GM23338 (cell line): Measurements from ENCODE around the gene WDR26.

Source experiments
- CREB1 ChIP-seq: fragments of 250-450 bp; sonication (Bioruptor Pico); IDR thresholded peaks from 2 replicates; pipeline ENCODE4 v1.5.0; 2020; ENCODE audit warnings: low read depth, mild to moderate bottlenecking, moderate library complexity
- CTCF ChIP-seq, 2 experiments: fragments of 200-600 bp in 1 of 2; sonication (generic) in 1 of 2; conservative IDR thresholded peaks; 2 replicates each; pipeline versions ENCODE4 v1.5.1 to v1.6.1; 2016 to 2017; ENCODE audit warnings: antibody characterized with exemption in 2 of 2, low read depth in 2 of 2, mild to moderate bottlenecking in 2 of 2, moderate library complexity in 1 of 2
- EZH2 ChIP-seq: fragments of 200-600 bp; sonication (generic); IDR thresholded peaks from one replicate; pipeline ENCODE4 v1.8.0; 2017; ENCODE audit warnings: antibody characterized with exemption, mild to moderate bottlenecking, low read depth; ENCODE audit not compliant: unreplicated experiment
- EZH2phosphoT487 ChIP-seq: fragments of 200-600 bp; sonication (generic); IDR thresholded peaks from one replicate; pipeline ENCODE4 v1.8.1; 2018; ENCODE audit warnings: antibody characterized with exemption; ENCODE audit not compliant: unreplicated experiment
- JUNB ChIP-seq: IDR thresholded peaks from one replicate; pipeline ENCODE4 v1.6.1; 2016; ENCODE audit warnings: antibody characterized with exemption; ENCODE audit not compliant: unreplicated experiment
- NANOG ChIP-seq: IDR thresholded peaks from 2 replicates; pipeline ENCODE4 v1.6.1; 2016; ENCODE audit warnings: antibody characterized with exemption, borderline replicate concordance
- POLR2AphosphoS5 ChIP-seq: IDR thresholded peaks from 2 replicates; pipeline ENCODE4 v1.6.1; 2016; ENCODE audit warnings: antibody characterized with exemption, low read depth
- STAT1 ChIP-seq: IDR thresholded peaks from one replicate; pipeline ENCODE4 v1.6.1; 2016; ENCODE audit warnings: antibody characterized with exemption; ENCODE audit not compliant: unreplicated experiment
- ZNF114 ChIP-seq: fragments of 250-450 bp; sonication (Bioruptor Pico); IDR thresholded peaks from 2 replicates; pipeline ENCODE4 v1.5.0; 2020; ENCODE audit warnings: mild to moderate bottlenecking, moderate library complexity
- TF ChIP-seq, protein P1 (sequence below): IDR thresholded peaks from one replicate; pipeline ENCODE4 v1.6.1; 2018; ENCODE audit warnings: antibody characterized with exemption; ENCODE audit not compliant: unreplicated experiment

- TF ChIP-seq POLR2AphosphoS5 (no peak), CTCF (conservative IDR thresholded peaks at IDR 0.05; ENCODE audit: low read depth in 2 of 2) (no peak), EZH2 (no peak), CREB1 (no peak), EZH2phosphoT487 (no peak), JUNB (no peak), NANOG (no peak), ZNF114 (no peak), STAT1 (no peak)
- TF ChIP-seq, protein P1, sequence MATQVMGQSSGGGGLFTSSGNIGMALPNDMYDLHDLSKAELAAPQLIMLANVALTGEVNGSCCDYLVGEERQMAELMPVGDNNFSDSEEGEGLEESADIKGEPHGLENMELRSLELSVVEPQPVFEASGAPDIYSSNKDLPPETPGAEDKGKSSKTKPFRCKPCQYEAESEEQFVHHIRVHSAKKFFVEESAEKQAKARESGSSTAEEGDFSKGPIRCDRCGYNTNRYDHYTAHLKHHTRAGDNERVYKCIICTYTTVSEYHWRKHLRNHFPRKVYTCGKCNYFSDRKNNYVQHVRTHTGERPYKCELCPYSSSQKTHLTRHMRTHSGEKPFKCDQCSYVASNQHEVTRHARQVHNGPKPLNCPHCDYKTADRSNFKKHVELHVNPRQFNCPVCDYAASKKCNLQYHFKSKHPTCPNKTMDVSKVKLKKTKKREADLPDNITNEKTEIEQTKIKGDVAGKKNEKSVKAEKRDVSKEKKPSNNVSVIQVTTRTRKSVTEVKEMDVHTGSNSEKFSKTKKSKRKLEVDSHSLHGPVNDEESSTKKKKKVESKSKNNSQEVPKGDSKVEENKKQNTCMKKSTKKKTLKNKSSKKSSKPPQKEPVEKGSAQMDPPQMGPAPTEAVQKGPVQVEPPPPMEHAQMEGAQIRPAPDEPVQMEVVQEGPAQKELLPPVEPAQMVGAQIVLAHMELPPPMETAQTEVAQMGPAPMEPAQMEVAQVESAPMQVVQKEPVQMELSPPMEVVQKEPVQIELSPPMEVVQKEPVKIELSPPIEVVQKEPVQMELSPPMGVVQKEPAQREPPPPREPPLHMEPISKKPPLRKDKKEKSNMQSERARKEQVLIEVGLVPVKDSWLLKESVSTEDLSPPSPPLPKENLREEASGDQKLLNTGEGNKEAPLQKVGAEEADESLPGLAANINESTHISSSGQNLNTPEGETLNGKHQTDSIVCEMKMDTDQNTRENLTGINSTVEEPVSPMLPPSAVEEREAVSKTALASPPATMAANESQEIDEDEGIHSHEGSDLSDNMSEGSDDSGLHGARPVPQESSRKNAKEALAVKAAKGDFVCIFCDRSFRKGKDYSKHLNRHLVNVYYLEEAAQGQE = no peak
Measured at GRCh38 chr1:224432672-224433040, 1.9 kb downstream of the WDR26 start.
